HG02938 (cell line): ENCODE results near the gene SDF2L1.
A peak's percentile ranks its signal among the peaks of the same experiment; 100 is the strongest.
"Not testable (repeated sequence)": the region's sequence is repeated elsewhere in the genome, so short reads cannot be mapped to it uniquely, and the experiment has no call there.

Experiments used
- ATAC-seq: cut with Tn5 transposase; IDR thresholded peaks from one replicate; pipeline ENCODE4 v1.9.1; 2021; ENCODE audit warnings: mild to moderate bottlenecking, moderate library complexity; ENCODE audit not compliant: unreplicated experiment

The SDF2L1 gene

GRCh38 chr22:21636629-21637218 lies 5.4 kb upstream of the SDF2L1 start:
- no peak for ATAC-seq

DNA sequence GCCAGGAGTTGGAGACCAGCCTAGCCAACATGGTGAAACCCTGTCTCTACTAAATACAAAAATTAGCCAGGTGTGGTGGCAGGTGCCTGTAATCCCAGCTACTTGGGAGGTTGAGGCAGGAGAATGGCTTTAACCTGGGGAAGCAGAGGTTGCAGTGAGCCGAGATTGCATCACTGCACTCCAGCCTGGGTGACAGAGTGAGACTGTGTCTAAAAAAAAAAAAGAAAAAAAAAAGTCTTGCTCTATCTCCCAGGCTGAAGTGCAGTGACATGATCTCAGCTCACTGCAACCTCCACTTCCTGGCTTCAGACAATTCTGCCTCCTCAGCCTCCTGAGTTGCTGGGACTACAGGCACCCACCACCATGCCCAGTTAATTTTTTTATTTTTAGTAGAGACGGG lies 4.7 kb upstream of the SDF2L1 start:
- ATAC-seq, result not testable (repeated sequence)

DNA sequence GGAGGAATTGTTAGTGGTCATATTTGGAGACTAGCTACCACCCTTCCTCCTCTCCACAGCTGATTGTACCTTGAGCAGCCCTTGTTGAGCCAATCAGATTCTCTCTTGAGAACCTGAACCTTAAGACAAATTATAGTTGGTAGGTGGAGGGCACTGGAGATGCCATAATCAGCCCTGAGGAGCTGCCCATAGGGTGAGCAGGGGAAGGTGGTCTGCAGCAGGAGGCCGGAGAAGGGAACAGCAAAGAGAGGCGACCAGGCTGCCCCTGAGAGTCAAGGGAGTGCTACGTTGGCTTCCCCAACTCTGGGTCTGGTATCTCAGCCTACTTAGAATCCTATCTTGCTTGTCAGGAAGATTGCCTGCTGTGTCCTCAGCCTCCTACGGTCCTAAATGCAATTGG lies 2.7 kb upstream of the SDF2L1 start:
- ATAC-seq, result no peak

GRCh38 chr22:21640810-21641209 lies 1.3 kb upstream of the SDF2L1 start:
- ATAC-seq, result no peak

DNA sequence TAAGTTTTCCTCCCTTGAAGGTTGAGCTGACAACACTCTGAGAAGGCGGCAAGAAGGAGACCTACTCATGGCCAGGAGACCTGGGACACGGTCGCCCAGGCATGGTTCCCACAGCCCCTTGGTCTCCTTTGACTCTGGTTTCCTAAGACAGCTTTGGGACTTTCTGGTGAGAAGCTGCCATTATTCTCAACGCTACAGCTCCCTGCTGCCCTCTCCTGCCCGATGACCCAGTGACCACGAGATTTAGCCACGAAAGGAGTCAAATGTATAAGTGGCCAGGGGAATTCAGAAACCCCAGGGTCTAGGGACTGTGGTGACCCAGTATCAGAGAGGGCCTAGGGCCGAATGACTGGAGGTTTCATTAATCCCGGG lies 699 bp upstream of the SDF2L1 start:
- ATAC-seq, result no peak

GRCh38 chr22:21642584-21643448 lies 714 bp downstream of the SDF2L1 start:
- peak; percentile 2 for ATAC-seq

DNA sequence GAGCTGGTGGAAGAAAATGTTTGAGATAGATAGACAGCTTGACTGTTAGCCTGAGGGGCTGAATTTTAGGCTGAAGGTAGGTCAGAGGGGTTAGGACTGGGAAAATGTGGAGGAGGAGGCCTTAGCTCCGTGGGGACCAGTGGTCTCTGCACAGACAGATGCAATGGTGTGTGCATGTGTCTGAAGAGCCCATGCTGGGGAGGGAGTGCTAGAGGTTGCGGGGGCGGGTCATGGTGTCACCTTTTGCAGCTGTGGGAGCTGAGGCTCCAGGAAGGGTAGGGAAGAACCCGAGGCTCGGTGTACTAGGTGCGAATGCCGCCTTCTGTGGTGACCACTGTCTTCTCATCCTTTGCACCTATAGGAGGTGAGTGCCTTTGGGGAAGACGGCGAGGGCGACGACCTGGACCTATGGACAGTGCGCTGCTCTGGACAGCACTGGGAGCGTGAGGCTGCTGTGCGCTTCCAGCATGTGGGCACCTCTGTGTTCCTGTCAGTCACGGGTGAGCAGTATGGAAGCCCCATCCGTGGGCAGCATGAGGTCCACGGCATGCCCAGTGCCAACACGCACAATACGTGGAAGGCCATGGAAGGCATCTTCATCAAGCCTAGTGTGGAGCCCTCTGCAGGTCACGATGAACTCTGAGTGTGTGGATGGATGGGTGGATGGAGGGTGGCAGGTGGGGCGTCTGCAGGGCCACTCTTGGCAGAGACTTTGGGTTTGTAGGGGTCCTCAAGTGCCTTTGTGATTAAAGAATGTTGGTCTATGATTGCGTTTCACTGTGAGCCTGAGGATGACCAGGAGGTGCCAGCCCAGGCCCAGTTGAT lies 1.6 kb downstream of the SDF2L1 start:
- no peak for ATAC-seq

DNA sequence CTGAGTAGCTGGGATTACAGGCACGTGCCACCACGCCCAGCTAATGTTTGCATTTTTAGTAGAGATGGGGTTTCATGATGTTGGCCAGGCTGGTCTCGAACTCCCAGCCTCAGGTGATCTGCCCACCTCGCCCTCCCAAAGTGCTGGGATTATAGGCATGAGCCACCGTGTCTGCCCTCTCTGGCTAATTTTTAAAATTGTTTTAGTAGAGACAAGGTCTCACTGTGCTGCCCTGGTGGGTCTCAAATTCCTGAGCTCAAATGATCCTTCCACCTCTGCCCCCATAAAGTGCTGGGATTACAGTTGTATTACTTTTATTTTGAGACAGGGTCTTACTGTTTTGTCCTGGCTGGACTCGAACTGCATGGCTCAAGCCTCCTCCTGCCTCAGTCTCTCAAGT lies 3.4 kb downstream of the SDF2L1 start:
- ATAC-seq, result not testable (repeated sequence)

GRCh38 chr22:21646608-21647590 lies 4.8 kb downstream of the SDF2L1 start:
- no peak for ATAC-seq

DNA sequence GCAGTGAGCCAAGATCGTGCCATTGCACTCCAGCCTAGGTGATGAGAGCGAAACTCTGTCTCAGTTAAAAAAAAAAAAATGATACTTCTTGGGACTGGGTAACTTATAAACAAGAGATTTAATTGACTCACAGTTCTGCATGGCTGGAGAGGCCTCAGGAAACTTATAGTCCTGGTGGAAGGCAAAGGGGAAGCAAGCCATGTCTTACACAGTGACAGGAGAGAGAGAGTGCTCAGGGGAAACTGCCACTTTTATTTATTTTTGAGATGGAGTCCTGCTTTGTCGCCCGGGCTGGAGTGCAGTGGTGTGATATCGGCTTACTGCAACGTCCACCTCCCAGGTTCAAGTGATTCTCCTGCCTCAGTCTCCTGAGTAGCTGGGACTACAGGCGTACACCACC lies 8.2 kb downstream of the SDF2L1 start:
- no peak for ATAC-seq

DNA sequence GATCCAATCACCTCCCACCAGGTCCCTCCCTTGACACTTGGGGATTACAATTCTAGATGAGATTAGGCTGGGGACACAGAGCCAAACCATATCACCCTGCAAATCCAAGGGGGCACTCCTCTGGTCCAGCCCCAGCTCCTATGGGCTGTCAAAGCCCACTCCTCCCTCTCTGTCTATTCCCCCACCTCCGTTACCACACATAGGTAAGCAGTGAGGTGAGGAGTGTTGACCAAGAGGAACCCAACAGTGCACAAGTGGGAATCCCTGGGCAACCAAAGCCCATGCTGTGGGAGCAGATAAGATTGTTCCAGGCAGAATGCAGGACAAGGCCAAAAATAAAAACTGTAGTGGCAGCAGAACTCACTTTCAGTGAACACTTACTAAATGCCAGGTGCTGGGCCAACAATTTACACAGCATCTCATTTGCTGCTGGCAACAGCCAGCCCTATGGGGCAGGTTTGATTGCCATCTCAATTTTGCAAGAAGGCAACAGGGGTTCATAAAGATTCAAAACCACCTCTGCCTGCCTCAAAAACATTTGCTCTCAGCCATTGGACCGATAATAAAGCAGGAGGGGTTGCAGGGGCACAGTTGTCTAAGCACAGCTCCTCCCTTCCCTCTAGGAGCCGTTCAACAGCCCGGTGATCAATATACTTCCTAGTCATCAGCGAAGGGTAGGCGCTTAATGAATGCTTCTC lies 8.9 kb downstream of the SDF2L1 start:
- ATAC-seq, result no peak

GRCh38 chr22:21651521-21652009 lies 9.5 kb downstream of the SDF2L1 start:
- ATAC-seq, result peak; percentile 25

DNA sequence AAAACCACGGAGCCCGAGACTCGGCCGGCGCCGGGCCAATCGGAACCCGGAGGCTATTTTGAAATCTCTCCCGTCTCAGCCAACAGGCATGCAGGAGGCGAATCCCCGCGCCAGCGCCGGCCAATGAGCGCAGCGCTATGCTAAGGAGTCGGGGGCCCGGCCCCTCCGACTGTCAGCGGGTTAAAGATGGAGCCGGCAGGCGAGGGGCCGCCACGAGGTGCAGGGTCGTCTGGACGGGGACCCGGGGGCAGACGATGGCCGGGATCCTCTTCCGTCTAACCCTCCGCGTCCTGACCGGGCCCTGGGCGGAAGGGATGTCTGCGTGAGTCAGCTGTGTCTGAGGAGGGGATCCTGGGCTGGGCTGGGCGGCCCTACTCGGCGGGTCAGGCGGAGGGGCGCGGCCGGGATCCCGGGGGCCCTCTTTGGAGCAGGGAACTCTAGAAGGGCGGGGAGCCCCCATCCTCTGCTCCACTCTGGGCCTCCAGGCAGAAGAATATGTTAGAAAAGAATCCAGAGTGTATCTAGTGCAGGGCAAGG lies 10.0 kb downstream of the SDF2L1 start:
- peak; percentile 79 for ATAC-seq

DNA sequence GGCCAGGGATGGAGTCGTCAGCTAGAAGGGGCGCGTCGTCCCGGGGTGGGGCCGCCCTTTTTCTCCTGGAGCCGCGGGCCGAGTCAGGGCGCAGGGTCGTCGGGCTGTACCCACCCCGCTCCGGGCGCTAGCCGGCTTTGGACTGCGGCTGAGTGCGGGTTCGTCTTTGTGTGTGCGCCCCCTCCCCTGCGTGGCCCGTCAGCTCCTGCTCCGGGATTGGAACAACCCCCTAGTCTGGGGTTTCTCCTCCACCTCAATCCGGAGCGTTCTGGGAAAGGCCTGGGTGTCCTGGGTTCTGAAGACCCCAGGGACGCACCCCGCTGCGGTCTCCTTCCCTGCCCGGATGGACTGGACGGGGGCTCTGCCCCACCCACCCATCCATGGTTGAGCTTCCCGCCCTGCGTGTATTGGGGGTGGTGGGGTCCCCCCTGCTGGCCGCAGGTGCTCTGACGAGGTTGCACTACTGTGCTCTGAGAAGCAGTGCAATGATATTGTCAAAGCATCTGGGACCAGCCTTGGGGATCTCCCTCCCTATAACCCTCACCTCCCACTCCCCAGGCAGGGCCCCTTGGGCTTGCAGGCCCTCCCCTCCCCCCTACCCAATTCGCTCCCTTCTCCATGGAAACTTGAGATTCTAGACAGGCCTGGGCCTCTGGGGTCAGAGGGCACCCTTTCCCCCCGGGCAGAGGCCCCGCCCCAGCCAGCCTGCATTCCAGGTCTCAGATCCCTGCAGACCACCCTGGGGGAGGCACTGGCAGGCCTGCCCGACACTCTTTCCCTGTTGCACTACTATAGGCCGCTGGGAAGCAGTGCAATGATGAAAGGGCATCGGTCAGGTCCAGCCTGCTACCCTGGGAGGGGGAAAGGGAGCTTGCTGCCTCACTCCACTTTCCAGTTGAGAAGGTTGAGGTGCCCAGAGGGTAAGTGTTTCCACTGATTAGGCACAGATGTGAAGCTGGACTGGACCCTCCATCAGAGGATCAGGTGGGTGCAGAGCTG lies 10.7 kb downstream of the SDF2L1 start:
- ATAC-seq, result no peak

DNA sequence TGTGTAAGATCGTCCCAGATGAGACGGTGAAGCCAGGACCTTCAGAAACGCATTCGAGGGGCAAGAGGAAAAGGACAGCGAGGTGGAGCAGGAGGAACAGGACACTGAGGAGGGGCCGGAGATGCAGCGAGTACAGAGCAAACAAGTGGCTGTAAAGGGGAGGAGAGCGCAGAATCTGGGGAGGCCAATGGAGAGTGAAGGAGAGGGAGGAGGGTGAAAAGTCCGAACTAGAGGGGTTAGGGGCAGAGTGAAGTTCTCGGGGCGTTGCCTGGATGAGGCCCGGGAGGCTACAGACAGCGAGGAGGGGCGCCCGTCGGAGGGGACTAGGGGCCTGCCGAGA lies 14.9 kb downstream of the SDF2L1 start:
- ATAC-seq, result no peak

DNA sequence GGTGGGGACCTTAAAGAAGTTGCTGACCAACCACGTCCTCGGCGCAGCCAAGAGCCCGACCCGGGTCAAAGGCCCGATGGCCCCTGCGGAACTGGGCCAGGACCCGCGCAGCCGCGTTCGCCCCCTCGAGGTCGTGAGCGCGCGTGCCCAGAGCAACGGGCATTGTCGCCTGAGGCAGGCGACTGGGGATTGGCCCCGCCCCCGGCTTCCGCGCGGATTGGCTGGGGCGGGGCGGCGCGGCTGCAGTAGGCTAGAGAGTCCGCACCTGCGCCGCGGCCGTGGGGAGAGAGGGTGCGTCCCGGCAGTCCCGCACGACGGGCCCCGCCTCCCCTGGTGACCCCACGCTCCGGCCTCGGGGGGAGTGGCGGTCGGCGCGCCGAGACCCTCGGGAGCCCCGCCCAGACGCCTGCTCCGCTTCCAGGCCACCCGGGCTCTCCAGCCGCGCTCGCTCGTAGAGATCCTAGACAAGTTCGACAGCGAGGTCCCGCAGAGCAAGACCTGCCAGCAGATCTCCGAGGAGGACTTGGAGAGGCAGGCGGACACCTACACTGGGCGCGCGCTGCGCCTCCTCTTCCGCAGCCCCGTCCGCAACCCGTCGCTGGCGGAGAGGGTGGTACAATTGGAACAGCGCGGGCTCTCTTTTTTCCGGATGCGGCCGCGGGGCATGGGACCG lies 15.4 kb downstream of the SDF2L1 start:
- peak; percentile 58 for ATAC-seq

DNA sequence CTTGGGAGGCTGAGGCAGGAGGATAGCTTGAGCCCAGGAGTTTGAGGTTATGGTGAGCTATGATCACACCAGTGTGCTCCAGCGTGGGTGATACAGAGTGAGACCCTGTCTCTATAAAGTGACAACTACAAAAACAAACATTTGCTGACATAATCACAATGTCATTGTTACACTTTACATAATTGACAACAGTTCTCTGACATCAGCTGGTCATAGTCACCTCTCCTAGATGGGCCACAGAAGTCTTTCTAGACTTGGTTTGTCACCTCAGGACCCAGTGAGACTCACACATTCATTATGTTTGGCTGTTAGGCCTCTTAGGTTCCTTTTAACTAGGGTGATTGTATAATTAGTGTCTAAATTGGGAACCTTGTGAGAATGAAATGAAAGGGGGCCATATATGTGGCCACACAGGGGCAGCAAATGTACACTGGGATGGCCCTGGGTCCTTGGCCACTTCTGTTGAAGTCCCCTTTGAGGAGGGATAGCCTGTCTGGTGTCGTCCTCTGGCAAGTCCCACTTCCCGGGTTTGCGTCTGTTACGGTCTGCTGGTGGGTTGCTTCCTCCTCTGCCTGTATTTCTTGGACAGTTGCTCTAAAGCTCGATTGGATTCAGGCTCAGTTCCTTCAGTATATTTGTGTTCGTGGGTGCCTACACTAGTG lies 17.9 kb downstream of the SDF2L1 start:
- no peak for ATAC-seq
